Measurements from ENCODE around the gene PLEK. TPM values are rescaled to one million over a fixed set of nuclear protein-coding genes. Genes with fewer than 3 reads are reported as not detected.
"Not testable (repeated sequence)": the region's sequence is repeated elsewhere in the genome, so short reads cannot be mapped to it uniquely, and the experiment has no call there.

The PLEK gene
- total RNA-seq, 1 experiment from 2014 or later = not detected

DNA sequence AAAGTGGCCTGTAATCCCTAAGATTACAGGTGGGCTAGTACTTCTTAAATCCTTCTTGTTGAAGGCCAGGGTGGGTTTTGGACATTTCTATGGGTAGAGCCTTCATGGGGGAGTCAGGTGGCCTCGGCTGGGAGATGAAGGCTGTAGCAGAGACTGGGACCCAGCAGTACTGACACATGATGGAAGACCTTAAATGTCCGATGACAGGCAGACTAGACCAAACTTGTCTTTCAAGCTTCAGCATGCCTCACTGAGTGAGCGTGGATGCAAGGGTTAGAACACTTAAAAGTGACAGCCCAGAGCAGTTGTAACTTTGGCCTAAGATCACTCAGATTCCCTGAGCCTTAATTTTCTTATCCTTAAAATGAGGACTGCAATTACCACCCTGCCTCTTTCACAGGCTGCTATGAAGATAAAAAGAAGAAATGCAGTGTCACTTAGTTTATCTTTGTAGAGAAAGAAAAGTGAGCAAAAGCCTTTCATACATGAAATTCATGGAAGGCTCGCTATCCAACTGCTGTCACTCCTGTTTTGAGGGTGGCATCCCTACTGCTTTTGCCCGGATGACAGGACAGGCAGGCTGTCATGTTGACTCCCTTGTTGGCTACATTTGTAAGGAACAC is 19.5 kb downstream of the PLEK start:
- no peak for DNase-seq (ENCODE audit: low spot score)

DNA sequence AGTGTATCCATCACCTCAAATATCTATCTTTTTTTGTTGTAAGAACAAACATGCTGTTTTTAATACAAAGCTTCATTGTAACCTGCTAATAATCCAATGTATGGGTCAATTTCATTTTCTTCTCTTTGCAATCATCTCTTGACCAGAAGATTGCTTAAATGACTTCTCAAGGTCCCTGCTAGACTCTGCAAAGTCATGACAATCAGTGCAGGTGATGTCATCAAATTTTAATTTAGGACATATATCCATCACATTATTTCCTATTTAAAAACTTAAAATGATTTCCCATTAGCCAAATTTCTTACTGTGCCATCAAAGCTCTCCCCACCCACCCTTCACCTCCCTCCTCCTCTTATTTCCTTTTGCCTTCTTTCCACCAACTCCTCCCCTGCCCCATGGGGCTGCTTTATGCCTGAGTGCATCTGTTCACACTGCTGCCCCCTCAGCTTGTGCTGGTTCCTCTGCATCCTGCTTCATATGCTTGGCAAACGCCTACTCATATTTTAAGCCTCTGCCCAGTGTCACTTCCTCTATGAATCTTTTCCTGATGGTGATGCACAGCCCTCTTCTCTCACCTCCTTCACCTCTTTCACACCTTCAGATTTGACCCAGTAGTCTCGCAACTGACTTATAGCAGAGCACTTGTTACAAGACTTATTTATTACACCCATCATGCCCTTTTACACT is 20.3 kb downstream of the PLEK start:
- DNase-seq (ENCODE audit: low spot score) = no peak

- no peak for DNase-seq (ENCODE audit: low spot score)
Measured at GRCh38 chr2:68385907-68386287, 20.8 kb downstream of the PLEK start.

GRCh38 chr2:68386365-68386764 is 21.3 kb downstream of the PLEK start:
- no peak for DNase-seq (ENCODE audit: low spot score)

- no peak for DNase-seq (ENCODE audit: low spot score)
Measured at GRCh38 chr2:68387408-68388350, 22.6 kb downstream of the PLEK start.

DNA sequence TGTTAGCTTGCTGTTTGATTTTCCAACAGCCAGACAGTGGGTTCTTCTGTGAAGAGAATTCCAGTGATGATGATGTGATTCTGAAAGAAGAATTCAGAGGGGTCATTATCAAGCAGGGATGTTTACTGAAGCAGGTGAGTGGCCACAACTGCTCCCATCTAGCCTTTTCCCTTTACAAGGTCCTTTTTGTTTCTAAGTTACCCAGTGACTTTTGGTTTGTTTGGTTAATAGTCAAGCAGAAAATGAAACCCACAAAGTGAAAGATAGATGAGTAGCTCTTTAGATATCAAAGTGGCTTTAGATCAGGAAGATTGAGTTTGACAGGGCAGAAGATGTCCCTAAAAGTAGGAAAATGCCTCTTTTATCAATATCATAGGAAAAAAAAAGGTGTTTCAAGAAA is 23.3 kb downstream of the PLEK start:
- no peak for DNase-seq (ENCODE audit: low spot score)

DNA sequence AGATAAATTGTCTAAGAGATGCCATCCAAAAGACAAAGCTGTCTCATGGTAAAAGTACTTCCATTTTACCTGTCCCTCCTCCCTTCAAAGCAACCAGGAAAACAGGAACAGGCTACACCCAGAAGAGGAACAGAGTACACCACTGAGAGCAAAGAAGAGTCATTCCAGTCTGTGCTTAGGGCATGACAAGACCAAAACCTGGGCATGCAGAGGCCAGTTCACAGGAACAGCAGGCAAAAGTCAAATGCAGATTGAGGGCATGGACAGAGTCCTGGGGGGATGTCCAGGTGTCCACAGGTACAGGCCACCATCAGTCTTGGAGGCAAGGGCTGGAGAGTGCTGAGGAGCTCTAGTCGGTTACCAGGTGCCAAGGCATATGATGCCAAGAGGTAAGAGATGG is 23.7 kb downstream of the PLEK start:
- no peak for DNase-seq (ENCODE audit: low spot score)

DNA sequence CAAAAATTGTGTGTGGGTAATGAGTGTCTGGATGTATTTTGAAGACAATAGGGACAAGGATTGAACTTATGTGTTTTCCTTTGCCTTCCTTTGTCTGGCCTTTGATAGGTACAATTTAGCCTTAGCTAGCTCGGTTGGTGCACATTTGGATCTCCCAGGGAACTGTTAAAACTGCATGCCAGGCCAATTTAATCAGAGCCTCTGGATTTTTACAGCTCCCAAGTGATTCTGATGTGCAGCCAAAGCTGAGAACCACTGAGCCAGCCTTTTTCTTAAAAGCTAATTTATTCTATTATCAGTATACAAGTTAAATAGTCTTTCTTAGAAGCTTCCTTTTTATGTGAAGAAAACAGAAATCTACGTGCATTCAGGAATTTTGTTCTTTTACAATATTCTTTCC is 25.0 kb downstream of the PLEK start:
- no peak for DNase-seq (ENCODE audit: low spot score)

GRCh38 chr2:68390586-68390985 is 25.5 kb downstream of the PLEK start:
- no peak for DNase-seq (ENCODE audit: low spot score)

DNA sequence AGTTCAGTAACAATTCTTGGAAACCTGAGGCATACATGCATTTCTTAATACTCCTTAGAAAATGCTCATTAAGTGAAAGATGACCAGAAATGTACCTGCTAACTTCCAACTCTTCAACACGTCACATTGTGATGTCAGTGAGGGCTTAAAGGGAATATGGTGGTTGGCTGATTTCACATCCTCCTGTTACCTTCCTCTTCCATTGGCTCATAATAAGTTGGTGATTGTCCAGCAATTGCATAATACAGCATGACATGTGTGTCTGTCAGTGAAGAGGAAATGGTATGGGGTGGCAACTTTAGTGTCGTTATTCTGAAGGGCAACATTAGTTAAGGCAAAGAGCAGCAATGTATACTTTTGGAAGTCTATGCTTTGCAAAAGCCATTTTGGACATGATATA is 26.0 kb downstream of the PLEK start:
- DNase-seq (ENCODE audit: low spot score) = no peak

GRCh38 chr2:68391869-68392268 is 26.8 kb downstream of the PLEK start:
- no peak for DNase-seq (ENCODE audit: low spot score)

DNA sequence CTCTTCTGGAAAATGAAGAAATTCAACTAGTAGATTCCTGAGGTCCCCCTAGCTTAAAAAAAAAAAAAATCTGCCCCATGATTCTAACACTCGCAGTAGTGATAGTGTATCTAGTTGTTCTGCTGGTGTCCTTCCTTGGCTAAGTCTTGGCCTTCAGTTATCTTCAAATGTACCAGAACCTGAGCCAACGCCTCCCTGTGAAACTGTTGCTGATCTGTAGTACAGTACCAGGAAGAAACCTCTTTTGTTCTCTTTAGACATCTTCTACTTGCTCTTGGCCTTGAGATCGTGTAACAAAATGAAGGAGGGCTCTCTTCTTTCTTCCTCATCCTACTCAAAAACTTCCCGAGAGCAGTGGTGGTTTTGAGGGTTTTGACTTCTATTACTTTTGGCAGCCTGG is 31.0 kb downstream of the PLEK start:
- no peak for DNase-seq (ENCODE audit: low spot score)

DNA sequence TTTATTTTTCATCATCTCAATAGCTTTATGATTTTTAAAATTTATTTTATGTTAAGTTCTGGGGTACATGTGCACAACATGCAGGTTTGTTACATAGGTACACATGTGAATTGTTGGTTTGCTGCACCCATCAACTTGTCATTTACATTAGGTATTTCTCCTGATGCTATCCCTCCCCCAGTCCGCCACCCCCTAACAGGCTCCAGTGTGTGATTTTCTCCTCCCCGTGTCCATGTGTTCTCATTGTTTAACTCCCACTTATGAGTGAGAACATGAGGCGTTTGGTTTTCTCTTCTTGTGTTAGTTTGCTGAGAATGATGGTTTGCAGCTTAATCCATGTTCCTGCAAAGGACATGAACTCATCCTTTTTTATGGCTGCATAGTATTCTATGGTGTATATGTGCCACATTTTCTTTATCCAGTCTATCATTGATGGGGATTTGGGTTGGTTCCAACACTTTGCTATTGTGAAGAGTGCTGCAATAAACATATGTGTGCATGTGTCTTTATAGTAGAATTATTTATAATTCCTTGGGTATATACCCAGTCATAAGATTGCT is 32.7 kb downstream of the PLEK start:
- not testable (repeated sequence) for DNase-seq (ENCODE audit: low spot score)

- DNase-seq (ENCODE audit: low spot score) = no peak
Measured at GRCh38 chr2:68403199-68403644, 38.1 kb downstream of the PLEK start.

DNA sequence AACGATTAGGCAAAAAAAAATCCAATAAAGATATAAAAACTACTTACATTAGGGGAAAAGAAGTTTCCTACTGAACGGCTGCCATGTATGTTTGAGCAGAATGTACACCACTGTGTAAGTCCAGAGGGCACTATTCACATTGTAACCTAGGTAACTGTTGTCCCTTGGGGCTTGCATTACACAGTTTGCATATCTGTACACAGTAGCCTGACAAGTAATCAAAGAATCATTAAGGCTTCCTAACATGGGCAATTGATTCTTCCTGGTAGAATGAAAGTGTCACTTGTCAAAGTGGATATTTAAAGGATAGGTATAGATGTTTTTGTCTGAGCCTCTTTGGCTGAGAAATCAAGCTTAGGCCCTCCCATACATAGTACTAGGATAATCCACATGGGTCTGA is 39.1 kb downstream of the PLEK start:
- DNase-seq (ENCODE audit: low spot score) = no peak

- DNase-seq (ENCODE audit: low spot score) = no peak
Measured at GRCh38 chr2:68404893-68405799, 40.1 kb downstream of the PLEK start.

- no peak for DNase-seq (ENCODE audit: low spot score)
Measured at GRCh38 chr2:68411397-68412126, 46.5 kb downstream of the PLEK start.

DNA sequence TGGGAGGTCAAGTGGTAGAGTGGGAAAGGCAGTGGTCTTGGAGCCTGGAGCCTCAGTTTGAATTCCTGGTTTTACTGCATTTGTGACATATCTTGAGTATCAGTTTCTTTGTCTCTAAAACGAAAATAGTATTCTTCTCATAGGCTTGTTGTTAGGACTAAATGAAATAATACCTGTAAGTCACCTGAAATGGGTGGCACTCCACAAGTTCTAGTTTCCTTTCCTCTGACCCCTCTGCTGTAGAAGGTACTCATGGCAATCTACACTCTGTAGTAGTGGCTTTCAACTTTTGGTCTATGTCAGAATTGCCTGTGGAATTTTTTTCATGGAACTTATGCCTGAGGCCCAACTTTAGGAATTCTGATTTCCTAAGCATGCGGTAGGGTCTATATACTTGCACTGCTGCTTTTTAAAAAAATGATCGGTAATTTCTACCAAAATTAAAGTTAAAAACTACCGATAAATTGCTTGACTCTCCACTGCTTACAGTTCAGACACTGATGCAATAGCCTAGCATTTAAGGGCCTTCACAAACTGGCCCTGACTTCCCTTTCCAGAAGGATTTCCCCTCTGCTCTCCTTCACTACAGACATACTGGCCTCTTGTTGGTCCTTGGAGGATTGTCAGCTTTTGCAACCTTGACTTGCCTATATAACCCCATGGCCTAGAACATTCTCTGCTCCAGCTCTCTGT is 47.2 kb downstream of the PLEK start:
- no peak for DNase-seq (ENCODE audit: low spot score)

- DNase-seq (ENCODE audit: low spot score) = no peak
Measured at GRCh38 chr2:68413466-68413865, 48.4 kb downstream of the PLEK start.

- DNase-seq (ENCODE audit: low spot score) = no peak
Measured at GRCh38 chr2:68414452-68414851, 49.4 kb downstream of the PLEK start.
